HUES64 (cell line): Measurements from ENCODE around the gene RELL2.

ENCODE experiments used
- H3K27ac ChIP-seq: 2 replicates; pipeline ENCODE4 v1.7.0; 2013; ENCODE audit warnings: low read depth, low read length, inconsistent platforms
- H3K27me3 ChIP-seq: 2 replicates; pipeline ENCODE4 v1.6.1; 2013; ENCODE audit warnings: mild to moderate bottlenecking, low read length; ENCODE audit not compliant: insufficient read depth
- H3K36me3 ChIP-seq: 2 replicates; pipeline ENCODE4 v1.6.1; 2013; ENCODE audit warnings: mild to moderate bottlenecking, low read length; ENCODE audit not compliant: insufficient read depth
- H3K4me1 ChIP-seq: 2 replicates; pipeline ENCODE4 v1.6.1; 2013; ENCODE audit warnings: mild to moderate bottlenecking, low read length, moderate library complexity; ENCODE audit not compliant: insufficient read depth
- H3K4me3 ChIP-seq: 2 replicates; pipeline ENCODE4 v1.5.1; 2013; ENCODE audit warnings: mild to moderate bottlenecking, low read length, moderate library complexity
- H3K9ac ChIP-seq: 2 replicates; pipeline ENCODE4 v1.6.1; 2013; ENCODE audit warnings: mild to moderate bottlenecking, low read depth, low read length
- H3K9me3 ChIP-seq: 2 replicates; pipeline ENCODE4 v1.6.1; 2013; ENCODE audit warnings: low read depth, low read length; ENCODE audit not compliant: insufficient read depth
- WGBS: fragments of 150-250, 120-280 bp; methylation state at CpG from one replicate; pipeline ENCODE4 v1.1.7; 2013; ENCODE audit warnings: missing lambda C conversion rate; 5-methylcytosine and 5-hydroxymethylcytosine counted together

Gene RELL2

DNA sequence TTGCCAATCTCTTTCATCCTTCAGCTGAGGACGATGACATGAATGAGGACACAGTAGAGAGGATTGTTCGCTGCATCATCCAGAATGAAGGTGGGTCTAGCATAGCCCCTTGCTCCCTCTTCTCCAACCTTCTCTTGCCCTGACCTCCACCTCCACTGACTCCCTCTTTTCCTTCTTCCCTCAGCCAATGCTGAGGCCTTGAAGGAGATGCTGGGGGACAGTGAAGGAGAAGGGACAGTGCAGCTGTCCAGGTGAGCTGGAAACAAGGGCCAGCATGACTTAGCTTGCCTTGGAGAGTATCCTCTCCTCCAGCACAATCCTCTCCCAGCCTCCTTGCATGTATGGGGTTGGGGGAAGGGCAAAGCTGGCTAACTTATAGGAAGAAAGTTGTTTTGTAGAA lies 2.0 kb downstream of the RELL2 start:
- Histone ChIP-seq H3K36me3 (peaks cover 29% of the 10 kb centered on the region), H3K4me3 (no peak overlapping the region), H3K27ac (no peak overlapping the region), H3K9me3 (no peaks in the 10 kb centered on the region), H3K27me3 (peaks cover 7% of the 10 kb centered on the region; the same call in 1 of the 2 replicates), H3K4me1 (peaks cover 3% of the 10 kb centered on the region), H3K9ac (no peak overlapping the region)
- WGBS: 100% methylated on average over 2 of the region's 2 CpGs

DNA sequence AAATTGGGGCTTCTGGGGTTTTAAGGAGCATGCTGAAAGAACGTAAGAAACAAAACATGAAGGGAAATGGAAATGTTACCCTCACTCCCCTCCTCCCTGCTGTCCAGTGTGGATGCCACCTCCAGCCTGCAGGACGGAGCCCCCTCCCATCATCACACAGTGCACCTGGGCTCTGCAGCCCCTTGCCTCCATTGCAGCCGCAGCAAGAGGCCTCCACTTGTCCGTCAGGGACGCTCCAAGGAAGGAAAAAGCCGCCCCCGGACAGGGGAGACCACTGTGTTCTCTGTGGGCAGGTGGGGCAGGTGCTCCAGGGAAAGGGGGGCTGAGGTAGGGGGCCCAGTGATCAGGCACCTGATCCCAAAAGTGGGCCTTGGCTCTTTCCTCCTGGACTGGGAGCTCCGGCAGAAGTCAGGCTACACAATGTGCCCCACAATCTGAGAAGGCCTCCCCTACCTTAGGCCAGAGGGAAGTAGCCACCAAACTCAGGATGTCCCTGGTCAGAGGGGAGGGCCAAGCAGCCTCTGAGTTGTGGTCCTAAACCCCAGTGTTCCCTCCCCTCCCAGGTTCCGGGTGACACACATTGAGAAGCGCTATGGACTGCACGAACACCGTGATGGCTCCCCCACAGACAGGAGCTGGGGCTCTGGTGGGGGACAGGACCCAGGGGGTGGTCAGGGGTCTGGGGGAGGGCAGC lies 2.7 kb downstream of the RELL2 start:
- WGBS: 89% methylated on average over 12 of the region's 12 CpGs
- Histone ChIP-seq H3K36me3 (peaks cover 35% of the 10 kb centered on the region), H3K4me1 (peaks cover 3% of the 10 kb centered on the region), H3K4me3 (no peak overlapping the region), H3K27me3 (peaks cover 7% of the 10 kb centered on the region; the same call in 1 of the 2 replicates), H3K9ac (no peak overlapping the region), H3K9me3 (no peaks in the 10 kb centered on the region), H3K27ac (no peak overlapping the region)

GRCh38 chr5:141640051-141640415 lies 3.2 kb downstream of the RELL2 start:
- H3K4me3 ChIP-seq: no peak overlapping the region
- peaks cover 3% of the 10 kb centered on the region for H3K4me1 ChIP-seq
- peaks cover 7% of the 10 kb centered on the region; the same call in 1 of the 2 replicates for H3K27me3 ChIP-seq
- no peak overlapping the region for H3K27ac ChIP-seq
- H3K9ac ChIP-seq: no peak overlapping the region
- WGBS: 97% methylated on average over 3 of the region's 3 CpGs
- H3K36me3 ChIP-seq: peaks cover 33% of the 10 kb centered on the region
- H3K9me3 ChIP-seq: no peaks in the 10 kb centered on the region

GRCh38 chr5:141640698-141641097 lies 3.9 kb downstream of the RELL2 start:
- Histone ChIP-seq H3K9ac (no peak overlapping the region), H3K9me3 (no peaks in the 10 kb centered on the region), H3K27me3 (peaks cover 7% of the 10 kb centered on the region; the same call in 1 of the 2 replicates), H3K4me1 (peaks cover 3% of the 10 kb centered on the region; the same call in 1 of the 2 replicates), H3K36me3 (peaks cover 40% of the 10 kb centered on the region), H3K4me3 (no peak overlapping the region), H3K27ac (no peak overlapping the region)
- 91% methylated on average over 9 of the region's 9 CpGs for WGBS

- Histone ChIP-seq H3K4me3 (no peak overlapping the region), H3K9me3 (no peaks in the 10 kb centered on the region), H3K9ac (no peak overlapping the region), H3K4me1 (peaks cover 3% of the 10 kb centered on the region; the same call in 1 of the 2 replicates), H3K27me3 (peaks cover 7% of the 10 kb centered on the region; the same call in 1 of the 2 replicates), H3K36me3 (peaks cover 50% of the 10 kb centered on the region), H3K27ac (no peak overlapping the region)
- 96% methylated on average over 2 of the region's 2 CpGs for WGBS
Measured at GRCh38 chr5:141641634-141642267, 5.0 kb downstream of the RELL2 start.

- no peak overlapping the region for H3K4me3 ChIP-seq
- WGBS: 88% methylated on average over 6 of the region's 6 CpGs
Measured at GRCh38 chr5:141646026-141646425, 9.2 kb downstream of the RELL2 start.

GRCh38 chr5:141647242-141647641 lies 10.4 kb downstream of the RELL2 start:
- Histone ChIP-seq H3K9ac (no peak overlapping the region), H3K27me3 (no peaks in the 10 kb centered on the region), H3K27ac (no peak overlapping the region), H3K9me3 (no peaks in the 10 kb centered on the region), H3K36me3 (peaks cover 44% of the 10 kb centered on the region), H3K4me3 (no peak overlapping the region), H3K4me1 (peaks cover 6% of the 10 kb centered on the region; the same call in 1 of the 2 replicates)
- WGBS: 87% methylated on average over 5 of the region's 5 CpGs

More at GRCh38 chr5:141646026-141646425, 9.2 kb downstream of the RELL2 start:
- no peak overlapping the region for H3K27ac ChIP-seq
- H3K36me3 ChIP-seq: peaks cover 52% of the 10 kb centered on the region
- H3K9ac ChIP-seq: no peak overlapping the region
- no peaks in the 10 kb centered on the region for H3K9me3 ChIP-seq
- no peaks in the 10 kb centered on the region for H3K4me1 ChIP-seq
- H3K27me3 ChIP-seq: no peaks in the 10 kb centered on the region

DNA sequence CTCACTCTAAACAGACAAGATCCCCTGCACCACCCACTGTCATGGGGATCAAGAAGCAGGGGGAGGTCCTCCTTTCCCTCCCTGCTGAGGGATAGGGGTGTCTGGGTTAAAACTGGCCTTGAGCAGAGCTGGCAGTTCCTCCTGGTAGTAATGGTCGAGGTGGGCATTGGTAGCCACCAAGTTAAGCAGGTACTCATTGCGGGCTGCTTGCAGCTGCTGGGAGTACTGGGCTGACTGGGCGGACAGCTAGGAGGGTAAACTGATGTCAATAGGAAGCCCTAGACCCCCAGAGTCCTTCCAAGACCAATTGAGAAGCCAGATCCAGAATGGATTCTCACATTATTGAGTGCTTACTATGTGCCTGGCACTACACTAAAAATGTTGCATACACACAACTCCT lies 11.1 kb downstream of the RELL2 start:
- WGBS: 86% methylated on average over 3 of the region's 3 CpGs
- H3K4me1 ChIP-seq: peaks cover 6% of the 10 kb centered on the region; the same call in 1 of the 2 replicates
- H3K27ac ChIP-seq: no peak overlapping the region
- peaks cover 38% of the 10 kb centered on the region for H3K36me3 ChIP-seq
- H3K9ac ChIP-seq: no peak overlapping the region
- no peaks in the 10 kb centered on the region for H3K27me3 ChIP-seq
- no peaks in the 10 kb centered on the region for H3K9me3 ChIP-seq
- no peak overlapping the region for H3K4me3 ChIP-seq

GRCh38 chr5:141649056-141649688 lies 12.4 kb downstream of the RELL2 start:
- H3K9me3 ChIP-seq: no peaks in the 10 kb centered on the region
- H3K27ac ChIP-seq: no peak overlapping the region
- no peak overlapping the region for H3K9ac ChIP-seq
- H3K4me3 ChIP-seq: no peak overlapping the region
- WGBS: 93% methylated on average over 17 of the region's 17 CpGs
- H3K36me3 ChIP-seq: peaks cover 41% of the 10 kb centered on the region
- no peaks in the 10 kb centered on the region for H3K27me3 ChIP-seq
- H3K4me1 ChIP-seq: peaks cover 6% of the 10 kb centered on the region; the same call in 1 of the 2 replicates

GRCh38 chr5:141649972-141650371 lies 13.2 kb downstream of the RELL2 start:
- H3K4me3 ChIP-seq: no peak overlapping the region; the same call in 1 of the 2 replicates
- peaks cover 39% of the 10 kb centered on the region for H3K36me3 ChIP-seq
- H3K9me3 ChIP-seq: no peaks in the 10 kb centered on the region
- no peak overlapping the region for H3K27ac ChIP-seq
- peaks cover 6% of the 10 kb centered on the region; the same call in 1 of the 2 replicates for H3K4me1 ChIP-seq
- H3K27me3 ChIP-seq: no peaks in the 10 kb centered on the region
- H3K9ac ChIP-seq: no peak overlapping the region
